Left renal pelvis (tissue), 4 donors: ENCODE results near the gene FBXL5. TPM values are rescaled to one million over a fixed set of nuclear protein-coding genes. Genes with fewer than 3 reads are reported as not detected.

Experiments used
- DNase-seq, 4 donors: peaks; one replicate each; pipeline ENCODE4 v3.0.0-alpha.2; 2013; ENCODE audit warnings: low read depth in 4 of 4, low spot score in 3 of 4
- polyA plus RNA-seq, 4 donors: library from polyadenylated mRNA; unstranded; fragments of 120-200 nt; gene quantifications; one replicate each; pipeline ENCODE4 v1.2.1, GENCODE V29; 2013; ENCODE audit not compliant: insufficient read length in 4 of 4

The FBXL5 gene
- polyA plus RNA-seq, 4 donors: 95.9 to 145 (median 128) TPM

DNA sequence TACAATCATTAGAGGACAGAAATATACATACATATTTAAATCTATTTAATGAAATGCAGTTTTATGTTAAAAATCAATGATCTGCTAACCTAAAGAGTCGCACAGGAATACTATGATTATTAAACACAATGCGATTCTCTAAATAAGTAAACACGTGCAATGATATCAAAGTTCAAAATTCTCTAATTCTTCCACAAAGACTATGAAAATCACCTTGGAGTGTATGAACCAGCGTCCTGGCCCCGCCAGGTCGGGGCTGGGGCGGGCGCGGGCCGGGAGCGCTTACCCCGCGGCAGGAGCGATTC is 25.9 kb upstream of the FBXL5 start:
- no peak for DNase-seq

GRCh38 chr4:15677507-15677988 is 22.4 kb upstream of the FBXL5 start:
- peak in 1 of 4 donors; percentile 48 for DNase-seq

DNA sequence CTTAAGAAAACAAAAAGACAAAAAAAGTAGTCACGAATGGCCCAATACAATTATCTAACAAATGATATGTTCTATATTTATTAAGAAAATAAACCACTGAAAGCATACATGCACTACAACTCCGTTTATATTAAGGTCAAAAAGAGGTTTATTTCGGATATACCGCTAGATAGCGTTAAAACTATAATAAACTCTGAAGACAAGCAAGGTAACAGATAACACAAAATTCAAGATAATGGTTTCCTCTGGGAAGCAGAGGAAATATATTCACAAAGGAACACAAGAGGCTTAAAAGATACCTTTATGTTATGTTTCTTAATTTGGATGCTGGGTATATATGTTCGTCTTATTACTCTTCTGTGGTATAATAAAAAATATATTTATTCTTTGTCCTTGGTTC is 21.7 kb upstream of the FBXL5 start:
- DNase-seq: no peak

DNA sequence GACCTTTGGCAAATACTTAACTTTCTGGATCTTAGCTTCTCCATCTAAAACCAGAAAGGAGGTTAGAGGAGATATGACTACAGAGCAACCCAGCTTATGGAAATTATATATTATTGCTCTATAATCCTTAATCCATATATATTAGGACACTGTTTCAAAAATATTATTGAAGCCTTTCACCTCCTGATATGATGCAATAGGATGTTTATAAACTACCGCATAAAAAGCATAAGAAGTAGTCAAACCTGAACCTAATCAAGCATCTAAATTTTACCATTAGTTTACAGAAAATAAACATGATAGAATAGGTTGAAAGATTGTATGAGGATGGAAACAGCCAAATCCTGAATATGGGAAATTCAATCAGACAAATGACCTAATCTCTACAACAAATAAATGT is 20.9 kb upstream of the FBXL5 start:
- no peak for DNase-seq

DNA sequence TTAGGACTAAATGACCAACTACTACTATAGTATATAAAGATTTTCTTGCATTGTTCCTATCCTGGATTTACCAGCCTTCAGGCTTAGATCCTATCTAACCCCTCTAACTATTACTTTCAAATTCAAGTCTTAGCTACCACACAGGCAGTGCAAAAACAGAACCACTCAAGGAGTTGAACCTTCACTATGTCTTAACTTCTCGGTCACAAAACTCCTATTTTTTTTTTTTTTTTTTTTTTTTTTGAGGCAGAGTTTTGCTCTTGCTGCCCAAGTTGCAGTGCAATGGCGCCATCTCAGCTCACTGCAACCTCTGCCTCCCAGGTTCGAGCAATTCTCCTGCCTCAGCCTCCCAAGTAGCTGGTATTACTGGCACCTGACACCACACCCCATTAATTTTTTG is 20.2 kb upstream of the FBXL5 start:
- no peak for DNase-seq

DNA sequence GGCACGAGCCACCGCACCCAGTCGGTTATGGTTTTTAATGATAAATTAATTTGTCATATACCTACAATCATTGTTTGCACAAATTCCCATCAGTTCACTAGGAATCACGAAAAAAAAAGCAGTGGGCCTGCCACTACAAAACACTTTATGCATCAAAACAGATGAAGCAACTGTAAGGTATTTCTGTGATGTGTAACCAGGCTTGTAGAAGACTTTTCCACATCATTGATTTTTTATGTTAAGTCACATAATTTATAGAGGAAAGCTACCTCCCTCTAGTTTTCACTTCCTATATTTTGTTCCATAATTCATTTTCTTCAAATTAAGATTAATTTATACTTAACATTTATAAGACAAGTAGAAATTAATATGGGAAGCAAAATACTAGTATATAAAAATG is 19.8 kb upstream of the FBXL5 start:
- DNase-seq: no peak

- DNase-seq: no peak
Measured at GRCh38 chr4:15674046-15674445, 18.9 kb upstream of the FBXL5 start.

DNA sequence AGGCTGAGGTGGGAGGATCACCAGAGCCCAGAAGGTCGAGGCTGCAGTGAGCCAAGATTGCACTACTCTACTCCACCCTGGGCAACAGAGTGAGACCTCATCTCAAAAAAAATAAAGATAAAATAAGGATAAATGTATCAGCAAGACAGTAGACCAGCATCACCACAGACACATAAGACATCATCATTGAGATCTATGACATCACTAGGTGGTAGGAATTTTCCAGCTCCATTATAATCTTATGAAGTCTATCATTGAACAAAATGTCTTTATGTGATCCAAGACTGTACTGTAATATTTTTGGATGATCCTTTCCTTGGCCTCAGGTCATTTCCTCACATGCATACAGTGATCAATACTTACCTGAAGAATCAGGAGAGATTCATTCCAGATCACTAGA is 18.2 kb upstream of the FBXL5 start:
- DNase-seq: no peak

GRCh38 chr4:15672101-15672500 is 16.9 kb upstream of the FBXL5 start:
- no peak for DNase-seq

DNA sequence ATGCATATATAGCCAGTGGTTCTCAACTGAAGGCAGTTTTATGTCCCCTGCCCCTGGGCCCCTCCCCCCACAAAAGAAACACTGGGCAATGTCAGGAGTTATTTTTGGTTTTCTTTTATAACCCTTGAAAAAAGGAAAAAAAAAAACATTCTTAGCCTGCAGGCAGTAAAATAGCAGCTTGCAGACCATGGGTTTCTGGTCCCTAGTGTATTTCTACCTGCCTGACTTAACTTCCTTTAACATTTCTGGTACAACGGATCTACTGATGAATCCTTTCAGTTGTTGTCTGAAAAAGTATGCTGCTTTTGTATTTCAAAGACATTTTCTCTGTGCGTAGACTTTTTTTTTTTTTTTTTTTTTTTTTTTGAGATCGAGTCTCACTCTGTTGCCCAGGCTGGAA is 15.4 kb upstream of the FBXL5 start:
- no peak for DNase-seq

DNA sequence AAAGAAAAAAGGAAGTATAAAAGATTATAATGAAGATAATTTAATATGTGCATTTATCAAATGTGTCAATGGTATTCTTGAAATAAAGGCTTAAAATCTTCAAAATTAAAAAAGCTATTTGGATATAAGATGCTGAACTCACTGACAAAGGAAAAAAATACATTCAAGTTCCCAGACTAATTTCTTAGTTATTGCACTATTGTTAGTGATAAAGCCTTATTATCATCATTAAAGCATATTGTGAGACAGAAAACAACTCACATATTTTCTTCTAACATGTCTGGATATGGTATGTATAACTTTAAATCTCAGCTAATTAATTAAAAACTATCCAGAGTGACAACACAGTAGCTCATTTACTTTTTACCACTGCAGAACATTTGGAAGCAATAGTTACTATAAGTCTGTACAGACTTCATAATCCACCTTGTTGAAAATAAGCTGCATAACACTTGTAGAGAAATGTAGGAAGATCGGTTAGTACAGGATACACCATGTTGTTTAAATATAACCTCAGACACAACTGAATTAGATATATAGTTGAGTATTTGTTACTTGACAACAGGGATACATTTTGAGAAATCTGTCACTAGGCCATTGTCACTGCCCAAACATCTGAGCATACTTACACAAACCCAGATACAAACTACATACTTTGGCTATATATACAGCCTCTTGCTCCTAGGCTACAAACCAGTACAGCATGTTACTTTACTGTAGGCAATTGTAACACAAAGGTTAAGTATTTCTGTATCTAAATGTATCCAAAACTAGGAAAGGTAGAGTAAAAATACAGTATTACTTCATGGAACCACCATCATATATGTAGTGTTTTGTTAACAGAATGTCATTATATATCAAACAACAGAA is 13.6 kb upstream of the FBXL5 start:
- DNase-seq: no peak

- no peak for DNase-seq
Measured at GRCh38 chr4:15667006-15667405, 11.8 kb upstream of the FBXL5 start.

- no peak for DNase-seq
Measured at GRCh38 chr4:15665753-15666365, 10.7 kb upstream of the FBXL5 start.

DNA sequence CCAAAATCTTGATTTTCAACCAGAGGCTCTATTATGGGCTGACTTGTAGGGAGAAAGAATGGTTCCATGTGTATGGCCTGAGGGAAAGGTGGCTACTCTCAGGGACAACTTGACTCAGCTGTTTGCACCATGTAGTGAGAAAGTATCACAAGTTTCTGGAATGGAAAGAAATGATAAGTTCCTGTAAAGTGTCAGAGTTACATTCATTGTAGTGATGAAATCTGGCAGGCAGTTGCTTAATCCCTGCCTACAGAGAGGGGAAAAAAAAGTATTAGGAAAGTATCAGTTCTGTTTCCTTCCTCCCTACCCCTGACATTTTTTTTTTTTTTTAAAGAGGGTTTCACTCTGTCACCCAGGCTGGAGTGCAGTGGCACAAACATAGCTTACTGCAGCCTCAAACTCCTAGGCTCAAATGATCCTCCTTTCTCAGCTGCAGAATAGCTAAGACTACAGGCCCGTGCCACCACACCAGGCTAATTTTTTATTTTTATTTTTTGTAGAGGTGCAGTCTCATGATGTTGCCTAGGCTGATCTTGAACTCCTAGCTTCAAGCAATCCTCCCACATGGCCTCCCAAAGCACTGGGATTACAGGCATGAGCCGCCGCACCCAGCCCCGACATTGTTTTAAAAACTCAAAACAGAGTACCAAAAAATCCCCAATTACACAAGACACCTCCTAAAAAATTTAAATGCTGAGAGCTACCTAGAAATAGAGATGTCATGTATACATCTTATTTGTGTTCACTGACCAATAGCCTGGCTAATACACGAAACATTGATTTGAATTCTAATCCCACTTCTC is 4.8 kb upstream of the FBXL5 start:
- no peak for DNase-seq

GRCh38 chr4:15658781-15659180 is 3.6 kb upstream of the FBXL5 start:
- DNase-seq: no peak

GRCh38 chr4:15658136-15658770 is 3.1 kb upstream of the FBXL5 start:
- DNase-seq: no peak

DNA sequence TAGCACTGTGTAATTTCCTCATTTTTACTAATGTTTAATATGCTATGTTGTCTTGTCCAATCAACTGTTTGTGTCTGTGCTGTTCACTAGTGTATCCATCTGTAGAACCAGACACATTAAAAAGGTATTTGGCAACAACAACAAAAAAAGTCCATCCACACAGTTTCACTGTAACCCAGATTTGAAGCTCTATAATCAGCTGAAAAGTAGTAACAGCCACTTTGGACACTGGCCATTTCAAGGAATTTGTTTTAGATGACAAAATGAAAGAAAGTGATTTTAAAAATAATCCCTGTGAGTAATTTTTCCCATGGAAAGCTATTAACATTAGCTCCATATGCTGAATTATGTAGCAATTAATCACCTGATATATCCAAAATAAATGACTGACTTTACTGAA is 2.2 kb upstream of the FBXL5 start:
- no peak for DNase-seq

DNA sequence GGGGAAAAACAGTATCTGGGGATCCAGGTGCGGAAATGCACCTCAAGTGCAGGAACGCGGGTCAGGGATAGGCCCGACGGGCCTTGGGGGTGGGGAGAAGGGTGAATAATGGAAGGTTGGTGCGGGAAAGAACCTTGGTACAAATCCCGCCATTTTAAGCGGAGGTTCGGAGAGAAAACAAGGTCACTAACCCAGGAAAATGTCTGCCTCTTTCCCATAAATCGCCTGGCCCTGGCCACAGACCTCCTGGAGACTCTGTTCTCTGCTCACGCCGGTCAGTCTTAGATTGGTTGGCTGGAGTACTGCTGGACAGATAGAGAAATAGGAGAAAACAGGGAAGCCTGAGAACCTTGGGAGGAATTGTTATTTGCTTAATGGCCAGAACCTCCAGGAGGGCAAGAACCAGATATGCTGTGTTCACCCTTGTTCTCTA is 897 bp upstream of the FBXL5 start:
- DNase-seq: peak in 1 of 4 donors; percentile 26

DNA sequence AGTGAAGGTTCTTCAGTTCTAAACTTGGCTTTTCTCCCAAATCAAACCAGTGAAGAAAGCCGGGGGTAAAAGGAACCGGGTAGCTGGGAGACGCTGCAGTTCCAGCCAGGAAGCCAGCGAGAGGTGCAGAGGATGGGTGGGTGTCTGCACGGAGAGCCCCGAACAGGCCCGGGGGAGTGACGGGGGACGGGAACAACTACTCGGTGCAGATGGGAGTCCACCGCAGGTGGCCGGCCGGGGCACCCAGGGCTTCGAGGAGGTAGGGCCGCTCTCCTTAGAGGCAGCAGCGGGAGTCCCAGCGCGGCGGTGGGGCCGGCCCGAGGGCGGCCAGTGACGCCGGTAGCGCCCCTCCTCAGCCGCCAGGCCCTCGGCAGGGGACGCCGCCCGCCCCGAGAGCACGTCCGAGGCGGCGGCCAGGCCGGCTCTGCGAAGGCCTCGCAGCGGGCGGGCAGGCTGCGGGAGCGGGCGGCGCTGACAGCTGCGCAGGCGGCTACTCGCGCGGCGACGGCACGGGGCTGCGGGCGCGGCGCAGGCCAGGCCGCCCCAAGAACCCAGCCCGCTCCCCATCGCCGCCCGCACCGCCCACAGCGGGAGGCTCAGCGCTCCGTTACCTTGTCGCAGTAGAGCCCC is 449 bp downstream of the FBXL5 start:
- peak in 1 of 4 donors; percentile 29 for DNase-seq

GRCh38 chr4:15653864-15654592 is 1.1 kb downstream of the FBXL5 start:
- DNase-seq: peak in 1 of 4 donors; percentile 31
